ENCODE measurements around the gene MXD4.

DNA sequence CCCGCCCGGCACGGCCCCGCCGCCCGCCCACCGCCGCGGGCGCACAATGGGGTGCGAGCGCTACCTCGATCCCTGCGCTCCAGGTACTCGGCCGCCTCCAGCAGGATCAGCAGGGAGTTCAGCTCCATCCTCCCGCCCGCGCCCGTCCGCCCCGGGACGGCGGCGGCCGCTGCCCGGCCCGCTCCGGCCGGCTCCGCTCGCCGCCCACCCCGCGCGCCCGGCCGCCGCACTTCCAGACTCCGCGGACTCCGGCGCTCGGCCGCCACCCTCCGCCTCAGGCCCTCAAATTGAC is at the start of gene MXD4:
- TF ChIP-seq, protein P1, sequence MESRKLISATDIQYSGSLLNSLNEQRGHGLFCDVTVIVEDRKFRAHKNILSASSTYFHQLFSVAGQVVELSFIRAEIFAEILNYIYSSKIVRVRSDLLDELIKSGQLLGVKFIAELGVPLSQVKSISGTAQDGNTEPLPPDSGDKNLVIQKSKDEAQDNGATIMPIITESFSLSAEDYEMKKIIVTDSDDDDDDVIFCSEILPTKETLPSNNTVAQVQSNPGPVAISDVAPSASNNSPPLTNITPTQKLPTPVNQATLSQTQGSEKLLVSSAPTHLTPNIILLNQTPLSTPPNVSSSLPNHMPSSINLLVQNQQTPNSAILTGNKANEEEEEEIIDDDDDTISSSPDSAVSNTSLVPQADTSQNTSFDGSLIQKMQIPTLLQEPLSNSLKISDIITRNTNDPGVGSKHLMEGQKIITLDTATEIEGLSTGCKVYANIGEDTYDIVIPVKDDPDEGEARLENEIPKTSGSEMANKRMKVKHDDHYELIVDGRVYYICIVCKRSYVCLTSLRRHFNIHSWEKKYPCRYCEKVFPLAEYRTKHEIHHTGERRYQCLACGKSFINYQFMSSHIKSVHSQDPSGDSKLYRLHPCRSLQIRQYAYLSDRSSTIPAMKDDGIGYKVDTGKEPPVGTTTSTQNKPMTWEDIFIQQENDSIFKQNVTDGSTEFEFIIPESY (IDR thresholded peaks at IDR 0.05; ENCODE audit: borderline replicate concordance, low read depth) = no peak
- TF ChIP-seq, protein P2, sequence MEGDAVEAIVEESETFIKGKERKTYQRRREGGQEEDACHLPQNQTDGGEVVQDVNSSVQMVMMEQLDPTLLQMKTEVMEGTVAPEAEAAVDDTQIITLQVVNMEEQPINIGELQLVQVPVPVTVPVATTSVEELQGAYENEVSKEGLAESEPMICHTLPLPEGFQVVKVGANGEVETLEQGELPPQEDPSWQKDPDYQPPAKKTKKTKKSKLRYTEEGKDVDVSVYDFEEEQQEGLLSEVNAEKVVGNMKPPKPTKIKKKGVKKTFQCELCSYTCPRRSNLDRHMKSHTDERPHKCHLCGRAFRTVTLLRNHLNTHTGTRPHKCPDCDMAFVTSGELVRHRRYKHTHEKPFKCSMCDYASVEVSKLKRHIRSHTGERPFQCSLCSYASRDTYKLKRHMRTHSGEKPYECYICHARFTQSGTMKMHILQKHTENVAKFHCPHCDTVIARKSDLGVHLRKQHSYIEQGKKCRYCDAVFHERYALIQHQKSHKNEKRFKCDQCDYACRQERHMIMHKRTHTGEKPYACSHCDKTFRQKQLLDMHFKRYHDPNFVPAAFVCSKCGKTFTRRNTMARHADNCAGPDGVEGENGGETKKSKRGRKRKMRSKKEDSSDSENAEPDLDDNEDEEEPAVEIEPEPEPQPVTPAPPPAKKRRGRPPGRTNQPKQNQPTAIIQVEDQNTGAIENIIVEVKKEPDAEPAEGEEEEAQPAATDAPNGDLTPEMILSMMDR (IDR thresholded peaks at IDR 0.05) = no peak
- no peak for TF ChIP-seq JUND (IDR thresholded peaks at IDR 0.05)
- TF ChIP-seq YY1 (IDR thresholded peaks at IDR 0.05; ENCODE audit: low read depth) = no peak; the same call in 1 of the 2 replicates
- TF ChIP-seq RXRA (IDR thresholded peaks at IDR 0.05; ENCODE audit: borderline replicate concordance, low read depth) = no peak
- no peak for TF ChIP-seq EP300 (IDR thresholded peaks at IDR 0.05; ENCODE audit: borderline replicate concordance in 1 of 2, low read depth in 1 of 2, low read length in 1 of 2)
- no peak for TF ChIP-seq POLR2AphosphoS5 (IDR thresholded peaks at IDR 0.05; ENCODE audit: low read depth, low read length)
- no peak for TF ChIP-seq RAD21 (IDR thresholded peaks at IDR 0.05; ENCODE audit: low read length)
- no peak for TF ChIP-seq SMC3 (IDR thresholded peaks at IDR 0.05; ENCODE audit: low read depth, low read length)

Measured in SK-N-SH (cell line).